Measurements from ENCODE around the gene ZNF343. TPM values are rescaled to one million over a fixed set of nuclear protein-coding genes. Genes with fewer than 3 reads are reported as not detected.

ZNF343 gene
- total RNA-seq, 1 donor from 2014 or later: 13.0 TPM

DNA sequence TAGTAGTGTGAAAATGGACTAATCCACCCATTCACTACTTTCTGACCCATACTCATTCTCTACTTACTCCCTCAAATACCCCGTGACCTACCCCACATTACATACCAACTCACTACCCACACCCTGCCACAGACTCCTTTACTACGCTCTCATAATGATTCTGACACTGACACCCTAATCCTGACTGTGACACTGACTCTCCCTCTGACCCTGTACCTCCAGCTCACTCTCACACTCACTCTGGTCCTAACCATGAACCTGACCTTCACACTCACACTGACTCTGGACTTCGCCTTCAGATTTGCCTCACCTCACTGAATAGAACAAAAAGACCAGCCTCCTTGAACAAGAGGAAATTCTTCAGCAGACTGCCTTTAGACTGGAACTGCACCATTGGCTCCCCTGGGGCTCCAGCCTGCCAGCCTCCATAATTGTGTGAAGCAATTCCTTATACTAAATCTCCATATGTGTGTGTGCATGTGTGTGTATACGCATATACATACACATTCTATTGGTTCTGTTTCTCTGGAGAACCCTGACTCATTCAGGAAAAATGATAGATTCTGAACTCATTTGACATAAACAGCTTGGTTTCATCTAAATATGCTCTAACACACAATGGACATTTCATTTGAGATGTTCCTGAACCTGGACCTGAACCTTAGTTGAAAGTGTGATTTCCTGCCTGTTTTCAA lies 10.5 kb upstream of the ZNF343 start:
- Mint-ChIP-seq H3K36me3 (ENCODE audit: low read depth, unreplicated experiment) (no peaks in the 10 kb centered on the region), H3K27ac (ENCODE audit: unreplicated experiment) (no peak overlapping the region), H3K27me3 (ENCODE audit: unreplicated experiment) (peaks cover 3% of the 10 kb centered on the region), H3K4me3 (ENCODE audit: unreplicated experiment) (no peak overlapping the region), H3K9me3 (ENCODE audit: unreplicated experiment) (no peaks in the 10 kb centered on the region), H3K4me1 (ENCODE audit: unreplicated experiment) (no peaks in the 10 kb centered on the region)
- TF ChIP-seq, protein P1, sequence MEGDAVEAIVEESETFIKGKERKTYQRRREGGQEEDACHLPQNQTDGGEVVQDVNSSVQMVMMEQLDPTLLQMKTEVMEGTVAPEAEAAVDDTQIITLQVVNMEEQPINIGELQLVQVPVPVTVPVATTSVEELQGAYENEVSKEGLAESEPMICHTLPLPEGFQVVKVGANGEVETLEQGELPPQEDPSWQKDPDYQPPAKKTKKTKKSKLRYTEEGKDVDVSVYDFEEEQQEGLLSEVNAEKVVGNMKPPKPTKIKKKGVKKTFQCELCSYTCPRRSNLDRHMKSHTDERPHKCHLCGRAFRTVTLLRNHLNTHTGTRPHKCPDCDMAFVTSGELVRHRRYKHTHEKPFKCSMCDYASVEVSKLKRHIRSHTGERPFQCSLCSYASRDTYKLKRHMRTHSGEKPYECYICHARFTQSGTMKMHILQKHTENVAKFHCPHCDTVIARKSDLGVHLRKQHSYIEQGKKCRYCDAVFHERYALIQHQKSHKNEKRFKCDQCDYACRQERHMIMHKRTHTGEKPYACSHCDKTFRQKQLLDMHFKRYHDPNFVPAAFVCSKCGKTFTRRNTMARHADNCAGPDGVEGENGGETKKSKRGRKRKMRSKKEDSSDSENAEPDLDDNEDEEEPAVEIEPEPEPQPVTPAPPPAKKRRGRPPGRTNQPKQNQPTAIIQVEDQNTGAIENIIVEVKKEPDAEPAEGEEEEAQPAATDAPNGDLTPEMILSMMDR (IDR thresholded peaks at IDR 0.05; ENCODE audit: unreplicated experiment): no peak
- DNase-seq (ENCODE audit: low spot score): no peak

DNA sequence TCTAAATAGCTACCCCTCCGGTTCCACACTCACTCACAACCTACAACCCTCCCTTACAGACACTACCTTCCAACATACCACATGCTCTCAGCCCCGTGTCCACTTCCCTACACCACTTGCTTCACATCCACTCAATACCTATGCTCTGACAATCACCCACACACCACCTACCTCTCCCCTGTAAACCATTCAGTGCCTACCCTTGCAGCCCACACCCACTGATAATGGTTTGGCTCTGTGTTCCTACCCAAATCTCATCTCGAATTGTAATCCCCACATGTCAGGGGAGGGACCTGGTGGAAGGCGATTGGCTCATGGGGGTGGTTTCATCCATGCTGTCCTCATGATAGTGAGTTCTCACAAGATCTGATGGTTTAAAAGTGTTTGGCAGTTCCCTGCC lies 9.8 kb upstream of the ZNF343 start:
- Mint-ChIP-seq H3K36me3 (ENCODE audit: low read depth, unreplicated experiment) (no peaks in the 10 kb centered on the region), H3K4me1 (ENCODE audit: unreplicated experiment) (no peaks in the 10 kb centered on the region), H3K4me3 (ENCODE audit: unreplicated experiment) (no peak overlapping the region), H3K27ac (ENCODE audit: unreplicated experiment) (no peak overlapping the region), H3K27me3 (ENCODE audit: unreplicated experiment) (peaks cover 3% of the 10 kb centered on the region), H3K9me3 (ENCODE audit: unreplicated experiment) (no peaks in the 10 kb centered on the region)
- DNase-seq (ENCODE audit: low spot score): no peak
- TF ChIP-seq, protein P1 (IDR thresholded peaks at IDR 0.05; ENCODE audit: unreplicated experiment): no peak

DNA sequence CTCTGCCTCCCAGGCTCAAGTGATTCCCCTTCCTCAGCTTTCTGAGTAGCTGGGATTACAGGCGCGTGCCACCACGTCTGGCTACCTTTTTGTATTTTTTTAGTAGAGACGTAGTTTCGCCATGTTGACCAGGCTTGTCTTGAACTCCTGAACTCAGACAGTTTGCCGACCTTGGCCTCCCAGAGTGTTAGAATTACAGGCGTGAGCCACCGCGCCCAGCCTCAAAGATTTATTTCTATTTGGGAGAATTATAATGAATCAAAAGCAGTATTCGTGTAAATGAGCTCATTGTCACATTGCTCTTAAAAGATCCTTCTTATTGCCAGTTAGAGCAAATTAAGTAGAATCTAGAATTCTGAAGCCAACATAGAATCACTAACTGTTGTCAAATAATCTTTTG lies 9.4 kb upstream of the ZNF343 start:
- H3K27ac Mint-ChIP-seq (ENCODE audit: unreplicated experiment): no peak overlapping the region
- peaks cover 3% of the 10 kb centered on the region for H3K27me3 Mint-ChIP-seq (ENCODE audit: unreplicated experiment)
- no peaks in the 10 kb centered on the region for H3K9me3 Mint-ChIP-seq (ENCODE audit: unreplicated experiment)
- TF ChIP-seq, protein P1 (IDR thresholded peaks at IDR 0.05; ENCODE audit: unreplicated experiment): no peak
- no peak for DNase-seq (ENCODE audit: low spot score)
- H3K4me1 Mint-ChIP-seq (ENCODE audit: unreplicated experiment): no peaks in the 10 kb centered on the region
- no peaks in the 10 kb centered on the region for H3K36me3 Mint-ChIP-seq (ENCODE audit: low read depth, unreplicated experiment)
- H3K4me3 Mint-ChIP-seq (ENCODE audit: unreplicated experiment): no peak overlapping the region

DNA sequence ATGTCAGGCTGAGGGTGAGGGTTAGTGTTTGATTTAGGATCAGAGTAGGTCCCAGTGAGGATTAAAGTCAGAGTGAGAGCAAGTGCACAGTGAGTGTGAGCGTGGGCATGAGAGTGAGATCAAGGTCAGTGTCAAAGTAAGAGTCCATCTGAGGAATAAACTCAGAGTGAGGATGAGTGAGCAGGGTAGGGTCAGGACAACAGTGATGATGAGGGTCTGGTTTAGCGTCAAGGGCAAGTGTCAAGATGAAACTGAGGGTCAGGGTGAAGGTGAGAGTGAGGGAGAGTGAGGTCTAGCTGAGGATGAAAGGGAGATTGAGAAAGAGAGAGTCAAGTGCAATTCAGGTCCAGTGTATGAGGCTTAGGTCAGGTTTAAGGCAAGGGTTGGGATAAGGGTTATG lies 7.7 kb upstream of the ZNF343 start:
- Mint-ChIP-seq H3K4me1 (ENCODE audit: unreplicated experiment) (no peaks in the 10 kb centered on the region), H3K4me3 (ENCODE audit: unreplicated experiment) (no peak overlapping the region), H3K27ac (ENCODE audit: unreplicated experiment) (no peak overlapping the region), H3K27me3 (ENCODE audit: unreplicated experiment) (no peaks in the 10 kb centered on the region), H3K36me3 (ENCODE audit: low read depth, unreplicated experiment) (no peaks in the 10 kb centered on the region), H3K9me3 (ENCODE audit: unreplicated experiment) (no peaks in the 10 kb centered on the region)
- TF ChIP-seq, protein P1 (IDR thresholded peaks at IDR 0.05; ENCODE audit: unreplicated experiment): no peak
- no peak for DNase-seq (ENCODE audit: low spot score)

DNA sequence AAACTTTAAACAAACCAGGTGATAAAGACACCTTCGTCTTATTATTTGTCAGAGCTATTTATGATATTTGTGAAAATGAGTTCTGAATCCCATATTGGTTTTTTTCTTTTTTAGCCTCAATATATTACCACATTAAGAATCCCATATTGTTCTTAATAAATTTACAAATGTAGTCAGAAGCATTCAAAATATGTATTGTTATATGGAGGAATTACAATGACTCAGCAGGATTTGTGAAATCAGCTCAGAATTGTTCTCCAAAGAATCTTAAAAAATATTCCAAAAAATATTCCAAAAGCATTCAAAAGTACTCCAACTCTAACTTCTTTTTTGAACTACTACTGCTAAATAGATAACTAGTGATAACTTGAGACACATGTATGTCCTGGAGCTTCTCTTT lies 6.5 kb upstream of the ZNF343 start:
- no peaks in the 10 kb centered on the region for H3K27me3 Mint-ChIP-seq (ENCODE audit: unreplicated experiment)
- H3K27ac Mint-ChIP-seq (ENCODE audit: unreplicated experiment): no peak overlapping the region
- H3K4me1 Mint-ChIP-seq (ENCODE audit: unreplicated experiment): no peaks in the 10 kb centered on the region
- H3K4me3 Mint-ChIP-seq (ENCODE audit: unreplicated experiment): no peak overlapping the region
- H3K36me3 Mint-ChIP-seq (ENCODE audit: low read depth, unreplicated experiment): no peaks in the 10 kb centered on the region
- TF ChIP-seq, protein P1 (IDR thresholded peaks at IDR 0.05; ENCODE audit: unreplicated experiment): no peak
- no peaks in the 10 kb centered on the region for H3K9me3 Mint-ChIP-seq (ENCODE audit: unreplicated experiment)
- DNase-seq (ENCODE audit: low spot score): no peak

All from endothelial cell (in vitro differentiated cells).